ENCODE results near the gene AKT3.
"Not testable (repeated sequence)": the region's sequence is repeated elsewhere in the genome, so short reads cannot be mapped to it uniquely, and the experiment has no call there.

The AKT3 gene

DNA sequence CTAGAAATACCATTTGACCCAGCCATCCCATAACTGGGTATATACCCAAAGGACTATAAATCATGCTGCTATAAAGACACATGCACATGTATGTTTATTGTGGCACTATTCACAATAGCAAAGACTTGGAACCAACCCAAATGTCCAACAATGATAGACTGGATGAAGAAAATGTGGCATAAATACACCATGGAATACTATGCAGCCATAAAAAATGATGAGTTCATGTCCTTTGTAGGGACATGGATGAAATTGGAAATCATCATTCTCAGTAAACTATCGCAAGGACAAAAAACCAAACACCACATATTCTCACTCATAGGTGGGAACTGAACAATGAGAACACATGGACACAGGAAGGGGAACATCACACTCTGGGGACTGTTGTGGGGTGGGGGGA, 187.9 kb downstream of the AKT3 start:
- H3K4me1 ChIP-seq (ENCODE audit: control insufficient read depth, insufficient read depth, low read length); H3K9me3 ChIP-seq (ENCODE audit: control insufficient read depth in 2 of 2, low read length in 2 of 2): not testable (repeated sequence)

GRCh38 chr1:243658594-243659105, 191.4 kb downstream of the AKT3 start:
- H3K27ac ChIP-seq (ENCODE audit: low read length), result no peak overlapping the region
- no peaks in the 10 kb centered on the region for H3K4me1 ChIP-seq (ENCODE audit: control insufficient read depth, insufficient read depth, low read length)
- no peak overlapping the region for H3K9ac ChIP-seq (ENCODE audit: low read length in 2 of 2)
- H3K36me3 ChIP-seq (ENCODE audit: control insufficient read depth in 2 of 2, insufficient read depth in 2 of 2, low read length in 2 of 2), result peaks cover 2 to 3% of the 10 kb centered on the region in 2 donors
- no peaks in the 10 kb centered on the region for H3K9me3 ChIP-seq (ENCODE audit: control insufficient read depth in 2 of 2, low read length in 2 of 2)
- H3K27me3 ChIP-seq (ENCODE audit: control insufficient read depth in 1 of 2, insufficient read depth in 2 of 2, low read length in 2 of 2), result no peaks in the 10 kb centered on the region
- no peak overlapping the region for H3K4me3 ChIP-seq (ENCODE audit: low read length in 2 of 2)

More for the DNA sequence above, 187.9 kb downstream of the AKT3 start:
- not testable (repeated sequence) for H3K9ac ChIP-seq (ENCODE audit: low read length in 2 of 2); H3K36me3 ChIP-seq (ENCODE audit: control insufficient read depth in 2 of 2, insufficient read depth in 2 of 2, low read length in 2 of 2); H3K27me3 ChIP-seq (ENCODE audit: control insufficient read depth in 1 of 2, insufficient read depth in 2 of 2, low read length in 2 of 2); H3K27ac ChIP-seq (ENCODE audit: low read length); H3K4me3 ChIP-seq (ENCODE audit: low read length in 2 of 2)

GRCh38 chr1:243657793-243658192, 192.2 kb downstream of the AKT3 start:
- Histone ChIP-seq H3K27ac (ENCODE audit: low read length) (no peak overlapping the region), H3K4me3 (ENCODE audit: low read length in 2 of 2) (no peak overlapping the region), H3K27me3 (ENCODE audit: control insufficient read depth in 1 of 2, insufficient read depth in 2 of 2, low read length in 2 of 2) (no peaks in the 10 kb centered on the region), H3K4me1 (ENCODE audit: control insufficient read depth, insufficient read depth, low read length) (no peaks in the 10 kb centered on the region), H3K36me3 (ENCODE audit: control insufficient read depth in 2 of 2, insufficient read depth in 2 of 2, low read length in 2 of 2) (peaks cover 0 to 3% of the 10 kb centered on the region in 2 donors), H3K9me3 (ENCODE audit: control insufficient read depth in 2 of 2, low read length in 2 of 2) (no peaks in the 10 kb centered on the region), H3K9ac (ENCODE audit: low read length in 2 of 2) (no peak overlapping the region)

- H3K36me3 ChIP-seq (ENCODE audit: control insufficient read depth in 2 of 2, insufficient read depth in 2 of 2, low read length in 2 of 2); H3K9me3 ChIP-seq (ENCODE audit: control insufficient read depth in 2 of 2, low read length in 2 of 2); H3K27me3 ChIP-seq (ENCODE audit: control insufficient read depth in 1 of 2, insufficient read depth in 2 of 2, low read length in 2 of 2); H3K27ac ChIP-seq (ENCODE audit: low read length); H3K4me1 ChIP-seq (ENCODE audit: control insufficient read depth, insufficient read depth, low read length); H3K9ac ChIP-seq (ENCODE audit: low read length in 2 of 2); H3K4me3 ChIP-seq (ENCODE audit: low read length in 2 of 2): not testable (repeated sequence)
Measured at GRCh38 chr1:243649530-243649929, 200.5 kb downstream of the AKT3 start.

DNA sequence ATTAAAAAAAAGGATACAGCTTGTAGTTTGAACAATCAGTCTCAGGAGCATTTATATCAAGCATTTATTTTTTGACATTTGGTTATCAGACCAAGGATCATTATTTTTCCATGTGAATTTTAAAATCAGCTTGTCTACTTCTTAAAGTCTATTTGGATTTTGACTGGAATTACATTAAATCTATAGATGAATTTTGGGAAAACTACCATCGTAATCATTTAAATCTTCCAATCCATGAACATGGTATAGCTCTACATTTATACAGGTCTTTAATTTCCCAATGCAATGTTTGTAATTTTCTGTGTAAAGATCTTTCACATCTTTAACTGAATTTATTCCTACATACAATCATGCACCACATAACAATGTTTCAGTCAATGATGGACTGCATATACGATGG, 203.2 kb downstream of the AKT3 start:
- H3K9ac ChIP-seq (ENCODE audit: low read length in 2 of 2), result no peak overlapping the region
- H3K36me3 ChIP-seq (ENCODE audit: control insufficient read depth in 2 of 2, insufficient read depth in 2 of 2, low read length in 2 of 2), result peaks cover 2 to 3% of the 10 kb centered on the region in 2 donors
- H3K4me1 ChIP-seq (ENCODE audit: control insufficient read depth, insufficient read depth, low read length), result no peaks in the 10 kb centered on the region
- no peaks in the 10 kb centered on the region for H3K27me3 ChIP-seq (ENCODE audit: control insufficient read depth in 1 of 2, insufficient read depth in 2 of 2, low read length in 2 of 2)
- no peak overlapping the region for H3K27ac ChIP-seq (ENCODE audit: low read length)
- H3K4me3 ChIP-seq (ENCODE audit: low read length in 2 of 2), result no peak overlapping the region
- H3K9me3 ChIP-seq (ENCODE audit: control insufficient read depth in 2 of 2, low read length in 2 of 2), result peaks cover 0 to 5% of the 10 kb centered on the region in 2 donors

GRCh38 chr1:243645281-243645680, 204.8 kb downstream of the AKT3 start:
- no peak overlapping the region for H3K27ac ChIP-seq (ENCODE audit: low read length)
- H3K27me3 ChIP-seq (ENCODE audit: control insufficient read depth in 1 of 2, insufficient read depth in 2 of 2, low read length in 2 of 2), result no peaks in the 10 kb centered on the region

DNA sequence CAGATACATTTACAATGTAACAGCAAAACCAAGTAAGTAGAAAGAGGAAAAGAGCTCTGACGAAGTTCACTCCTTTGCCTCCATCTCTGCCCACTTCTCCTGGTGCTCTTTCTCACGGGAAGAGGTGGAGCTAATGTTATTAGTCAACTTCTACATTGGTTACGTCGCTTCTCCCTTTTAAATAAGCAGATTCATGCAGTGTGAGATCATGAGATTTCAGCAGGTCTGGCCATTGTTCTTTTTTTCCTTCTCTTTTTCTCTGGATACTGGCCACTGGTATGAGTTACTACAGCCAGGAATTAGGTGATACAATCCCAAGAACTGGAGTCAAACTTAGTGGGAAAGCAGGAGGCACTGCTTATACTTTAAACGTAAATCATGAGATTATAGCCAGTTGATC, 207.1 kb downstream of the AKT3 start:
- H3K27me3 ChIP-seq (ENCODE audit: control insufficient read depth in 1 of 2, insufficient read depth in 2 of 2, low read length in 2 of 2), result no peaks in the 10 kb centered on the region
- peaks cover 2 to 3% of the 10 kb centered on the region in 2 donors for H3K36me3 ChIP-seq (ENCODE audit: control insufficient read depth in 2 of 2, insufficient read depth in 2 of 2, low read length in 2 of 2)
- H3K4me1 ChIP-seq (ENCODE audit: control insufficient read depth, insufficient read depth, low read length), result no peaks in the 10 kb centered on the region
- no peak overlapping the region for H3K9ac ChIP-seq (ENCODE audit: low read length in 2 of 2)
- H3K4me3 ChIP-seq (ENCODE audit: low read length in 2 of 2), result no peak overlapping the region
- H3K27ac ChIP-seq (ENCODE audit: low read length), result no peak overlapping the region
- peaks cover 0 to 8% of the 10 kb centered on the region in 2 donors for H3K9me3 ChIP-seq (ENCODE audit: control insufficient read depth in 2 of 2, low read length in 2 of 2)

More at GRCh38 chr1:243645281-243645680, 204.8 kb downstream of the AKT3 start:
- H3K36me3 ChIP-seq (ENCODE audit: control insufficient read depth in 2 of 2, insufficient read depth in 2 of 2, low read length in 2 of 2), result peaks cover 2 to 3% of the 10 kb centered on the region in 2 donors
- no peak overlapping the region for H3K9ac ChIP-seq (ENCODE audit: low read length in 2 of 2)
- peaks cover 0 to 5% of the 10 kb centered on the region in 2 donors for H3K9me3 ChIP-seq (ENCODE audit: control insufficient read depth in 2 of 2, low read length in 2 of 2)
- no peaks in the 10 kb centered on the region for H3K4me1 ChIP-seq (ENCODE audit: control insufficient read depth, insufficient read depth, low read length)
- no peak overlapping the region for H3K4me3 ChIP-seq (ENCODE audit: low read length in 2 of 2)

DNA sequence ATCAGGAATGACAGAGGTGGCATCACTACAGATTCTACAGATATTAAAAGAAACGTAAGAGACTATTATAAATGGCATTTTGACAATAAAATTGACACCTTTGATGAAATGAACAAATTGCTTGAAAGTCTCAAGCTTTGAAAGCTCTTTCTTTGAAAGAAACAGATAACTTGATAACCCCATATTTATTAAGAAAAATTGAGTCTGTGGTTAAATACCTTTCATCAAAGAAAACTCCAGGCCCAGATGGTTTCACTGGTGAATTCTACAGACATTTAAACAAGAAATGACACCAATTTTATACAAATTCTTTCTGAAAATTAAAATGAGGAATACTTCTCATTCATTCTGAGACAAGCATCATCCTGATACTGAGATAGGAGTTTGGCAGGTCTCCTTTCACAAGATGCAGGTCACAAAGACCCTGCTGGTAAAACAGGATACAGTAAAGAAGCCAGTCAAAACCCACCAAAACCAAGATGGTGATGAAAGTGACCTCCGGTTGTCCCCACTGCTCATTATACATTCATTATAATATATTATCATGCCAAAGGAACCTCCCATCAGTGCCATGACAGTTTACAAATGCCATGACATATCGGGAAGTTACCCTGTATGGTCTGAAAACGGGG, 210.9 kb downstream of the AKT3 start:
- Histone ChIP-seq H3K4me1 (ENCODE audit: control insufficient read depth, insufficient read depth, low read length) (no peaks in the 10 kb centered on the region), H3K27me3 (ENCODE audit: control insufficient read depth in 1 of 2, insufficient read depth in 2 of 2, low read length in 2 of 2) (no peaks in the 10 kb centered on the region), H3K36me3 (ENCODE audit: control insufficient read depth in 2 of 2, insufficient read depth in 2 of 2, low read length in 2 of 2) (no peaks in the 10 kb centered on the region), H3K9me3 (ENCODE audit: control insufficient read depth in 2 of 2, low read length in 2 of 2) (peaks cover 0 to 3% of the 10 kb centered on the region in 2 donors), H3K9ac (ENCODE audit: low read length in 2 of 2) (no peak overlapping the region), H3K4me3 (ENCODE audit: low read length in 2 of 2) (no peak overlapping the region), H3K27ac (ENCODE audit: low read length) (no peak overlapping the region)

- Histone ChIP-seq H3K9ac (ENCODE audit: low read length in 2 of 2) (no peak overlapping the region), H3K4me1 (ENCODE audit: control insufficient read depth, insufficient read depth, low read length) (no peaks in the 10 kb centered on the region), H3K9me3 (ENCODE audit: control insufficient read depth in 2 of 2, low read length in 2 of 2) (peaks cover 0 to 3% of the 10 kb centered on the region in 2 donors), H3K36me3 (ENCODE audit: control insufficient read depth in 2 of 2, insufficient read depth in 2 of 2, low read length in 2 of 2) (no peaks in the 10 kb centered on the region), H3K4me3 (ENCODE audit: low read length in 2 of 2) (no peak overlapping the region), H3K27me3 (ENCODE audit: control insufficient read depth in 1 of 2, insufficient read depth in 2 of 2, low read length in 2 of 2) (no peaks in the 10 kb centered on the region), H3K27ac (ENCODE audit: low read length) (no peak overlapping the region)
Measured at GRCh38 chr1:243638186-243638585, 211.9 kb downstream of the AKT3 start.

- H3K36me3 ChIP-seq (ENCODE audit: control insufficient read depth in 2 of 2, insufficient read depth in 2 of 2, low read length in 2 of 2), result peaks cover 3 to 4% of the 10 kb centered on the region in 2 donors
- no peaks in the 10 kb centered on the region for H3K27me3 ChIP-seq (ENCODE audit: control insufficient read depth in 1 of 2, insufficient read depth in 2 of 2, low read length in 2 of 2)
- no peak overlapping the region for H3K27ac ChIP-seq (ENCODE audit: low read length)
- H3K4me1 ChIP-seq (ENCODE audit: control insufficient read depth, insufficient read depth, low read length), result no peaks in the 10 kb centered on the region
- no peak overlapping the region for H3K4me3 ChIP-seq (ENCODE audit: low read length in 2 of 2)
- no peak overlapping the region for H3K9ac ChIP-seq (ENCODE audit: low read length in 2 of 2)
- no peaks in the 10 kb centered on the region for H3K9me3 ChIP-seq (ENCODE audit: control insufficient read depth in 2 of 2, low read length in 2 of 2)
Measured at GRCh38 chr1:243628476-243628907, 221.6 kb downstream of the AKT3 start.

DNA sequence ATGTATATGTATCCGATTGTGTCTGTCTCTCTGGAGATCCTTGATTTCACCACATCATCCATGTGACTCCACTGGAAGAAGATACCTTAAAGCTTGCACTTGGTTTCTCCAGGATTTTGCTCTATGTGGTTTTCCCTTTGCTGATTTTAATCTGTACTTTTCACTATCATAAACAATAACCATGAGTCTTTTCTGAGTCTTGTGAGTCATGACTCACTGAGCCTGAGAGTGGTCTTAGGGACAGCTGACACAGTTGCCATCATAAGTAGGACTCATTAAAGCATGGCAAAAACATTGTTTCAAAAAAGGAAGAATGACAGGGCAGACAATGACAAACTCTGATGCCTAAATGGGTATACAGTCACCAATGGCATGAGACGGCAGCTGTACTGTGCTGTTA, 226.2 kb downstream of the AKT3 start:
- Histone ChIP-seq H3K4me1 (ENCODE audit: control insufficient read depth, insufficient read depth, low read length) (no peaks in the 10 kb centered on the region), H3K4me3 (ENCODE audit: low read length in 2 of 2) (no peak overlapping the region), H3K9ac (ENCODE audit: low read length in 2 of 2) (no peak overlapping the region), H3K36me3 (ENCODE audit: control insufficient read depth in 2 of 2, insufficient read depth in 2 of 2, low read length in 2 of 2) (peaks cover 5 to 7% of the 10 kb centered on the region in 2 donors), H3K27ac (ENCODE audit: low read length) (no peak overlapping the region), H3K27me3 (ENCODE audit: control insufficient read depth in 1 of 2, insufficient read depth in 2 of 2, low read length in 2 of 2) (no peaks in the 10 kb centered on the region), H3K9me3 (ENCODE audit: control insufficient read depth in 2 of 2, low read length in 2 of 2) (no peaks in the 10 kb centered on the region)
